ENCODE measurements around the gene ACTR5.

DNA sequence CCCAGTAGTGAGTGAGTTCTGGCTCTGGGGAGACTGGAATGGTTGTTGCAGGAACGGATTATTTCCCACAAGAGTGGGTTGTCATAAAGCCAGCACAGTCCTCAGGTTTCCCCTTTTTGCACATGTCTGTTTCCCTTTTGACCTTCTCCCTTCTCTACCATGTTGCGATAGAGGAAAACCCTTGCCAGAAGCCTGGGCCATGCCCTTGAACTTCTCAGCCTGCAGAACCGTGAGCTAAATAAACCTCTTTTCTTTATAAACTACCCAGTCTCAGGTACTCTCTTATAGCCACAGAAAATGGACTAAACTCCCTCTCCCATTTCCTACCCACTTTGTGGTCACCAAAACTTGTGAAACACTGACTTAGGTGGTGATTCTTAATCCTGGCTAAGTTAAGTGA is 50.0 kb downstream of the ACTR5 start:
- TF ChIP-seq CTCF (conservative IDR thresholded peaks at IDR 0.05; ENCODE audit: low read depth, low read length) (no peak), EZH2 (IDR thresholded peaks at IDR 0.05; ENCODE audit: low read length, unreplicated experiment) (no peak), EZH2phosphoT487 (IDR thresholded peaks at IDR 0.05; ENCODE audit: borderline replicate concordance, low read length) (no peak)
